GM19025 (cell line): ENCODE results near the gene DDX56.

Experiments
- ATAC-seq: cut with Tn5 transposase; IDR thresholded peaks from one replicate; pipeline ENCODE4 v1.9.1; 2021; ENCODE audit warnings: mild to moderate bottlenecking, low read depth, moderate library complexity; ENCODE audit not compliant: unreplicated experiment

The DDX56 gene, protein sequence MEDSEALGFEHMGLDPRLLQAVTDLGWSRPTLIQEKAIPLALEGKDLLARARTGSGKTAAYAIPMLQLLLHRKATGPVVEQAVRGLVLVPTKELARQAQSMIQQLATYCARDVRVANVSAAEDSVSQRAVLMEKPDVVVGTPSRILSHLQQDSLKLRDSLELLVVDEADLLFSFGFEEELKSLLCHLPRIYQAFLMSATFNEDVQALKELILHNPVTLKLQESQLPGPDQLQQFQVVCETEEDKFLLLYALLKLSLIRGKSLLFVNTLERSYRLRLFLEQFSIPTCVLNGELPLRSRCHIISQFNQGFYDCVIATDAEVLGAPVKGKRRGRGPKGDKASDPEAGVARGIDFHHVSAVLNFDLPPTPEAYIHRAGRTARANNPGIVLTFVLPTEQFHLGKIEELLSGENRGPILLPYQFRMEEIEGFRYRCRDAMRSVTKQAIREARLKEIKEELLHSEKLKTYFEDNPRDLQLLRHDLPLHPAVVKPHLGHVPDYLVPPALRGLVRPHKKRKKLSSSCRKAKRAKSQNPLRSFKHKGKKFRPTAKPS

GRCh38 chr7:44573464-44574286 is at the start of gene DDX56:
DDX56 (minus strand) TSS chr7:44573908; CDS start chr7:44573895, 13 bp downstream.
- peak; percentile 97 for ATAC-seq

GRCh38 chr7:44622342-44623151 is 48.8 kb upstream of the DDX56 start:
- ATAC-seq = peak; percentile 78

GRCh38 chr7:44621750-44622103 is 48.0 kb upstream of the DDX56 start:
- no peak for ATAC-seq

- ATAC-seq = no peak
Observed at GRCh38 chr7:44621034-44621749, 47.5 kb upstream of the DDX56 start.

- no peak for ATAC-seq
Observed at GRCh38 chr7:44618753-44619152, 45.0 kb upstream of the DDX56 start.

GRCh38 chr7:44618045-44618444 is 44.3 kb upstream of the DDX56 start:
- no peak for ATAC-seq

DNA sequence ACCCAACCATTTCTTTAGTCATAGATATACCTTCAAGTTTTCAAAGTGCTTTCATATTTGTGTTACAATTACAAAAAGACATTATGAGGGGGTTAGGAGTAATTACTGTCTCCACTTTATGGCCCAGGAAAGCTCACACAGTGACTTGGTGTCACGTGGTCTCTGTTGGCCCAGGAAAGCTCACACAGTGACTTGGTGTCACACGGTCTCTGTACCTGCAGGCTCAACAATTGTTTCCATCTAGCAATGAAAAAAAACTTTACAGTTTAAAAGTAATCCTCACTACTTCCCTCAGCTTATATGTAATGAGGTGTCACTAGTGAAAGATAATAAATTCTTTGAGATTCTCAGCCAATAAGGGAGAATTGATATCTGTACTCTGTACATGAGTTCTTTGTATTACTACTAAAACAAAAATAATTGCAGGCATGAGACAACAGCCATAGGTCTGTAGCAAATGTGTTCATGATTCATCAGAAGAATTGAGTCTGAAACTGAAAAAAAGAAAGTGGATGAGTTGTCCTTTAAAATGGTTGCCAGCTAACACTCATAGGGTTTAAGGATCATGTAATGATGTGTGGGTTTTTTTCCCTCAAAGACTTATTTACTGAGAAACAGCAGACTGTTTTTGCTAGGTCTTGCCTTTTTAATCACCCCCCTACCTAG is 43.6 kb upstream of the DDX56 start:
- no peak for ATAC-seq

DNA sequence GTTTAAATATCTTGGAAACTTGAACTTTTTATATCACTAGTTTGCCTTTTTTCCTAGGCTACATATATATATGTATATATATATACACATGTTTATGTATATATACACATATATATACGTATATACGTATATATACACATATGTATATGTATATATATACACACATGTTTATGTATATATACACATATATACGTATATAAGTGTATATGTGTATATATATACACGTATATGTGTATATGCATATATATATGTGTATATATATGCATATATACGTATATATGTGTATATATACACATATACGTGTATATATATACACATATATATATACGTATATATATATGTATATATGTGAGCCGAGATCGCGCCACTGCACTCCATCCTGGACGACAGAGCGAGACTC is 42.8 kb upstream of the DDX56 start:
- no peak for ATAC-seq

DNA sequence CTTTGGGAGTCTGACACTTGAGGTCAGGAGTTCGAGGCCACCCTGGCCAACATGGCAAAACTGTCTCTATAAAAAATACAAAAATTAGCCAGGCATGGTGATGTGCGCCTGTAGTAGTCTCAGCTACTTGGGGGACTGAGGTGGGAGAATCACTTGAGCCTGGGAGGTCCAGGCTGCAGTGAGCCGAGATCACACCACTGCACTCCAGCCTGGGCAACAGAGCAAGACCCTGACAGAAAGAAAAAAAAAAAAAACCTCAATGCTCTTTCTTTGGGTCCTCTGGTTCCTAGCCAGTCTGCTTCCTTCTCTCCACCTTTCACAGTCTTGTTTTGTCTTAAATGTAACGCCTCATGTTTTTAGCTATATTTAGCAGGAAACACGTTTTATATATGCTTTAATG is 42.1 kb upstream of the DDX56 start:
- ATAC-seq = no peak

DNA sequence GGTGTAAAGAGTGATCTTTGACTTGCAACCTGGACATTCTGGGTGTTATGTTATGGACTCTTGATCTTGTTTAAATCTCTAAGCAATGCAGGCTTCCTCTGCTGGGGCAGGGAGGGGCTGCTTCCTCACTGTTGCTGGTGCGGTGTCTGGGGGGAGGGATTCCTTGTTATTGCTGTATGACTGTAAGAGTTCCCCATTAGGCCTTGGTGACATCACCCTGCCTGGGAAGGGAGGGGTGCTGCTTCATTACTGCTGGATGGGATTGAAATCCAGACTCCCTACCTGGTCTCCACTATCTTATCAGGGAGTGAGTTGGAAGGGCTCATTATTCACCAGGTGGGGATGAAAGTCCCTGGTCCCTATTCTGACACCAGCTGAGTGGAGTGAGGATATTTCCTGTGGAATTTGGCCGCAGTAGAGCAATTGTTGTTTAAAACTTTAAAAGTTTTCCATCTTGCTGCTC is 41.5 kb upstream of the DDX56 start:
- ATAC-seq = no peak

DNA sequence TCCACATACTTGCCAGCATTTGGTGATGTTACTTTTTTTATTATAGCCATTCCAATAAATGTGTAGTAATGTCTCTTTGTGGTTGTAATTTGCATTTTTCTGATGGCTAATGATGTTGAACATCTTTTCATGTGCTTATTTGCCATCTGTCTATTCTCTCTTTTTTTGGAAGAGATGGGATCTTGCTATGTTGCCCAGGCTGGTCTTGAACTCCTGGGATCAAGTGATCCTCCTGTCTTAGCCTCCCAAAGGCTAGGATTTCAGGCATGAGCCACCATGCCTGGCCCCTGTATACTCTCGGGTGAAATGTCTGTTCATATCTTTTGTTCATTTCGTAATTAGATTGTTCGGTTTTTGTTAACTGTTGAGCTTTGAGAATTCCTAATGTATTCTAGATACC is 36.1 kb upstream of the DDX56 start:
- ATAC-seq = no peak

DNA sequence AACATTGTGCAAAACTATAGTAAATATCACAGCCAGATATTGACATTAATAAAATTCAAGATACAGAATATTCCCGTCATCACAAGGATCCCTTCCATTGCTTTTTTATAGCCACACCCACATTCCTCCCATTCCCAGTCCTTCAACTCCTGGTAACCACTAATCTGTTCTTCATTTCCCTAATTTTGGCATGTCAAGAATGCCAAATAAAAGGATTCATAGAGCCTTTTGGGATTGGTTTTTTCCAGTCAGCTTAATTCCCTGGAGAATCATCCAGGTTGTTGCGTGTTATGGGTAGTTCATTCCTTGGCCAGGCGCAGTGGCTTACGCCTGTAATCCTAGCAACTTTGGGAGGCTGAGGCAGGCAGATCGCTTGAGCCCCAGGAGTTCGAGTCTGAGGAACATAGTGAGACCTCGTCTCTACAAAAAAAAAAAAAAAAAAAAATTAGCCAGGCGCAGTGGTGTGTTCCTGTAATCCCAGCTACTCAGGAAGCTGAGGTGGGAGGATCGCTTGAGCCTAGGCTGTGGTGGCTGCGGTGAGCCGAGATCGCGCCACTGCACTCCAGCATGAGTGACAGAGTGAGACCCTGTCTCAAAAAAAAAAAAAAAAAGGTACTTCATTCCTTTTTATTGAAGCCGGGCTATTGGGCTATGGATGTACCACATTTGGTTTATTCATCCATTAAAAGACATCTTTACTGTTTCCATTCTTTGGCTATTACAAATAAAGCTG is 35.4 kb upstream of the DDX56 start:
- no peak for ATAC-seq

DNA sequence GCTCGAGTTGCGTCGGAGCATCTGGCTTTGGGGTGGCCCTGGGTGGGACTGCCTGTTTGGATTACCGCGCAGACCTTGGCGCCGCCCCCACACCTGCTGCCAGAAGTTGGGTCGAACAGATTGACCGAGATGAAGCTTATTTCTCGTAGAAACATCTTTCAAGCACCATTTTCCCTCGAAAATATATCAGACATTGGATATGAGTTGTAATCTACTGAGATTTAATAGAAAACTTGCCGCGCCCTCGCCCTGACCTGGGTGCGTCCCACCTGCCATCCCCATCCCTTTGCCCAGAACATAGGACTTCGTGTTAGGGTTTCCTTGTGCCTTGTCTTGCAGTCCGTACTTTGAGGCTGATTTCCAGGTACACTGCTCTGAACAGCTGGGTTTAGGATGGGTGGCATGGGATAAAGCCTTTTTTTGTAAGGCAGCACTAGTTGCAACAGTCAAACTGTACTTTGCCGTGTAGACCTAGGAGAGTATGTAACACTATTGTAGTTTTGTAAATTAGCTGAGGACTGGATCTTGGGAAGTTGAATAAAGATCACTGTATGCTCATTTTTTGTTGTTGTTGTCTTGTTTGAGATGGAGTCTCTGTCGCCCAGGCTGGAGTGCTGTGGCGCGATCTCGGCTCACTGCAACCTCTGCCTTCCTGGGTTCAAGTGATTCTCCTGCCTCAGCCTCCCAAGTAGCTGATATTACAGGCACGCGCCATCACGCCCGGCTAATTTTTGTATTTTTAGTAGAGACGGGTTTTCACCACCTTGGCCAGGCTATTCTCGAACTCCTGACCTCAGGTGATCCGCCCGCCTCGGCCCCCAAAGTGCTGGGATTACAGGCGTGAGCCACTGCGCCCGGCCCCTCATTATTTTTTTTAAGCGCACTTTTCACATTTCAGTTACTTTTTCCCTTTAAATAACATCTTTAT is 33.7 kb upstream of the DDX56 start:
- ATAC-seq = no peak

DNA sequence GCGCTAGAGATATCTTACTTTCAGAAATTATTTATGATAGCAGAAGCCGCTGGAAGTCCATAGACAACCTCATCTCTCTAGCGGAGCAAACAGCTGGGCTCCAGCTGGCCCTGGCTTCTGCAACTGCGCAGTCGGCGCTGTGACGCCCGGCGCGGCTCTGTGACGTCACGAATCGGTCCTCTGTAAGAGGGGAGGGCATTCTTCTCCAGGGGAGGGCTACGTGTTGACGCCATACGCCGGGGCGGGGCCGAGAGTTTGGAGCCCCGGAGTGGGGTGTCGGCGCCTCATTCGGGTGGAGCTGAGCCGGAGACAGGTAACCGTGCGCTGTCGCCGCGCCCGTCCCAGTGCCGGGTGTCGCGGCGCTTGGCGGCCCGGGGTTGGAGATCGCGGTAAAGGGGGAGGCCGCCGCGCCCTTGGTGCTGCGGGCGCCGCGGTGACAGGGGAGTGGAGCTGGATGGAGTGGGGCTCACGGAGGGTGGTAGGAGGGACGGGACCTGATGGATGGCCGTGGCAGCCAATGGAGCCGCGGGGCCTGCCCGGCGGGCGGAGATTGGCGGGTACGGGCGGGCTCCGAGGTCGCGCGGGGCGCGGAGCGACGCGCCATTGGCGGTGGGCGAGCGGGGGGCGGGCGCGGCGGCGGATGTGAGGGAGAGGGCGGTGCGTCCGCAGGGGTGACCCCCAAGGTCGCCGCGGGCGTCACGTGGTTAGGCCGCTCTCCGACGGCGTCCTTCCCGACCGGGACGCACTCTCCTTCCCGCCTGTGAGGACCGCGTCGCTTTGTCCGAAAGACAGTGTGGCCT is 32.8 kb upstream of the DDX56 start, which contains the start of gene OGDH:
OGDH (plus strand) TSS at position 287 of the 800 bp plus-strand sequence. CDS start 17,717 bp downstream, outside the sequence.
- ATAC-seq = peak; percentile 96

DNA sequence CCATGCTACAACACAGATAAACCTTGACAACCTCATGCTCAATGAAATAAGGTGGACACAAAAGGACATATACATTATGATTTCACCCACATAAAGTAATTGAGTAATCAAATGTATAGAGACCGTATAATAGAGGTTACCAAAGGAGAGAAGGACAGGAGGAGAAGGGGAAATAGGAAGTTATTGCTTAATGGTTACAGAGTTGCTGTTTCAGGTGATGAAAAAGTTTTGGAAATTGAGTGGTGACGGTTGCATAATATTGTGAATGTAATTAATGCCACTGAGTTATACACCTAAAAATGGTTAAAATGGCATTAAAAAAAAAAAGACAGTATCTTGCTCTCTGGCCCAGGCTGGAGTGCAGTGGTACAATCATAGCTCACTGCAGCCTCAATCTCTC is 31.2 kb upstream of the DDX56 start:
- no peak for ATAC-seq

GRCh38 chr7:44603193-44603592 is 29.5 kb upstream of the DDX56 start:
- ATAC-seq = no peak

DNA sequence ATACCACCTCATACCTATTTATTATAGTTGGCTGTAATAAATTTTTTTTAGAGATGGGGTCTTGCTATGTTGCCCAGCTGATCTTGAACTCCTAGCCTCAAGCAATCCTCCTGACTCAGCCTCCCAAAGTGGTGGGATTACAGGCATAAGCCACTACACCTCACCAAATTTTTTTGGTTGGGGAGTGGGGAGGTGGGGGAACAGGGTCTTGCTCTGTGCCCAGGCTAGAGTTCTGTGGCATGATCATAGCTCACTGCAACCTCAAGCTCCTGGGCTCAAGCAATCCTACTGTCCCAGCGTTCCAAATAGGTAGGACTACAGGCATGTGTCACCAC is 28.8 kb upstream of the DDX56 start:
- ATAC-seq = no peak
